Stimulated activated CD4-positive, alpha-beta T cell treated with anti-CD3 and anti-CD28 coated beads, Interleukin-12 subunit alpha, Interleukin-12 subunit beta, amount 100 ng/mL, for 4 hours (primary cell): Measurements from ENCODE around the gene FKBP15.

Experiments
- DNase-seq: peaks from one replicate; pipeline ENCODE4 v3.0.0-alpha.2; 2020

FKBP15 gene

DNA sequence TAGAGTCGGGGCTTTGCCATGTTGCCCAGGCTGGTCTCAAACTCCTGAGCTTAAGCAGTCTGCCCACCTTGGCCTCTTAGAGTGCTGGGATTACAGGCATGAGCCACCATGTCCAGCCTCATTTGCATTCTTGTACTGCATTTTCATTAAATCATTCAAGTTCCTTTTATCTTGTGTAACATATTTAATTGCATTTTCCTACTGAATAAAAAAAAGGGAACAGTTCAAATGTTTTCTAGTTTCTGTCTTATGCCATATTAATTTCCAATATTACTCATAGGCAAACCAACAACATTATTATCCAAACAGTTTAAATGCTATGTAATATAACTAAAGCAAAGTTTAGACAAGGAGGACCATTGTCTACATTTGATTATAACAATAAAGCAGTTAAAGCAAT is 6.4 kb upstream of the FKBP15 start:
- DNase-seq = no peak

DNA sequence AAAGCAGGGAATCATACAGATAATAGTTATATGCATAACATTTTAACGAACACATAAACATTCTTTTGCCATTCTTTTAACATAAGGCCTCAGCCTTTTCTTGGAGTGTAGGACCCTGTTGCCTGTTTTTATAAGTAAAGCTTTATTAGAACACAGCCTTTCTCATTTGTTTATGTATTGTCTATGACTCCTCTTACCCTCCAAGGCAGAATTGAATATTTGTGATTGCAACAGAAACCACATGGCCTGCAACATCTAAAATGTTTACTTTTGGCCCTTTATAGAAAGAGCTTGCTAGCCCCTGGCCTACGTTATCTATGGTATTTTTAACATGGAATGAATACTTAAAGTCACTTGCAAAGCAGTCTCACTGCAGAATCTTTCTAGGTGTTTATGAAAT is 2.9 kb upstream of the FKBP15 start:
- no peak for DNase-seq

DNA sequence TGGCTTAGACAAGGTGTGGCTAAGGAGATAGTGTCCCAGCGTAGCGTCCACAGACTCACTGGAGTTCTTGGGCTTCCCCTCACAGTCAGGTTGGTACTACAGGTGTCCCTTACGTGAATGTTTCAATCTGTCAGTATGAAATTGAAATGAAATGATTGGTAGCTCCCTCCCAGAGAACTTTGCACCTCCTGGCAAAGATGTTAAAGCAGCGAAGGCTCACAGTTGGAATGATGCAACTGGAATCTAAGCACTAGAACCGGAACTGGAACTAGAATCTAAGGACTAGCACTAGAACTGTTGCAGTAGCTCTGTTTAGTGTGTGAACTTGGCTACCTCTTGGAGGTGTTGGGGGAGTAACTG is 1.4 kb upstream of the FKBP15 start:
- no peak for DNase-seq

GRCh38 chr9:113221800-113222481 is 864 bp upstream of the FKBP15 start:
- DNase-seq = no peak

- no peak for DNase-seq
Measured at GRCh38 chr9:113220467-113221002, 542 bp downstream of the FKBP15 start.

- DNase-seq = no peak
Measured at GRCh38 chr9:113219969-113220368, 1.1 kb downstream of the FKBP15 start.

DNA sequence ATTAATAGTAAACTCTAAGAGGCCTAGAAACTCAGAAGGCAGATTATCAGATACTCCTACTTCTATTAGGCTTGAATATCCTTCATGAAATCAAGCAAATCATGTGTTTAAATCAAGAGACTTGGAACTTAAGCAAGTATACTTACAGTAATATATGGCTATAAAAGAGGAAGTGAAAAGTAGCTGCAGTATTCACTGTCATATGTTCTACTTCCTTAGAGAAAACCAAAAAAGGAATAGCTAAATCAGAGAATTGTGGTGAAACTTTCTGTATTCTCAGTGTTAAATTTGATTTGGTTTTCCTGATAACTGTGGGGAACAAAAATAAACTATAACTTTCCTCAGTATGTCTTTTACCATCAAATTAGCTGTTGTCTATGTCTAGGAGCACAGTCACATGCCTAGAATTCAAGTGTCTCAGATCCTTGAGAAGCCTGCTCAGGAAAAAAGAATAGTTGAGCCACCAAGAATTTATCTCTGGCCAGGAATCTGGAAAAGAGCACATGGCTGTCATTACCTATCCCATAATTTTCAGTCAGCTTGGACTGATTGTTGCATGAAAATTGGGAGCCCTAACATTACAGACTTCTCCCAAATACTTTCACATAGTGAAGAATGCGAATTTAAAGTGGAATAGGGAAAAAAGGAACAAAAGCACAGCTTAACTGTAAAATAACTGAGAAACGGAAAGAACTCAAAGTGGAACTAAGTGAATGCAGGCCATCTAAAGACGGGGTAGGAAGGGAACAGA is 1.7 kb downstream of the FKBP15 start:
- DNase-seq = no peak

DNA sequence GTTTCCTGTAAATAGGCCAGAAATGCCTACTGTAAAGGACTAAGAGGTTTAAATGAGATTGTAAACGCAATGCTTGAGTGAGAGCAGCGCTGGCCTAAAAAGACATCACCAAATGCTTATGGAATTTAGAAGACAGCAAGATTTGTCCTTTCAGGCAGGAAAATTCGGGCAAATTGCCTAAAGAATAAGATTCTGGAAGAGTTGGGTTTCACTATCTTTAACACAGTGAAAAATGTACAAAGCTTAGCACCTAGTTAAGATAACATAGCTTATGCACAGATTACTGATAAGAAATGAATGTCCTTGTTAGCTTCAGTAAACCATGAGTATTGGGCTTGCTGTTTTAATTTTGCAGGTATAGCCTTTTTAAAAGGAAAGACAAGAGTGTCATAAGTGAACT is 4.7 kb downstream of the FKBP15 start:
- no peak for DNase-seq

DNA sequence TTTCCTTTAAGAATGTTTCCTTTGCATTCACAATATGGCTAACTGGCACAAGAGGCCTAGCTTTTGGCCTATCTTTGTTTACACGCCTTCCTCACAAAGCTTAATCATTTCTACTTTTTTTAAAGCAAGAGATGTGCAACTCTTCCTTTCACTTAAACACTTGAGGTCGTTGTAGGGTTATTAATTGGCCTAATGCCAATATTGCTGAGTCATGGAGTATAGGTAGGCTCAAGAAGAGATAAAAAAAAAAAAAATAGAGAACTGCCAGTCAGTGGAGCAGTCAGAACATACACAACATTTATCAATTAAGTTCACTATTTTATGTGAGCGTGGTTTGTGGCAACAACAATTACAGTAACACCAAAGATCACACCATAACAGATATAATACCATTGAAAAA is 5.9 kb downstream of the FKBP15 start:
- no peak for DNase-seq

DNA sequence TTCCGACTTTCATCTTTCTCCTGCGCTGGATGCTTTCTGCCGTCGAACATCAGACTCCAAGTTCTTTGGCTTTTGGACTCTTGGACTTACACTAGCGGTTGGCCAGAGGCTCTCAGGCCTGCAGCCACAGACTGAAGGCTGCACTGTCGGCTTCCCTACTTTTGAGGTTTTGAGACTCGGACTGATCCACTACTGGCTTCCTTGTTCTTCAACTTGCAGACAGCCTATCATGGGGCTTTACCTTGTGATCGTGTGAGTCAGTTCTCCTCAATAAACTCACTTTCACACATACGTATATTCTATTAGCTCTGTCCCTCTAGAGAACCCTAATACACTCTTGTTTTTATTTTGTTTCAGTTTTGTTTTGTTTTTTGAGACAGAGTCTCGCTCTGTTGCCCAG is 10.3 kb downstream of the FKBP15 start:
- no peak for DNase-seq

GRCh38 chr9:113205861-113206260 is 15.2 kb downstream of the FKBP15 start:
- no peak for DNase-seq

DNA sequence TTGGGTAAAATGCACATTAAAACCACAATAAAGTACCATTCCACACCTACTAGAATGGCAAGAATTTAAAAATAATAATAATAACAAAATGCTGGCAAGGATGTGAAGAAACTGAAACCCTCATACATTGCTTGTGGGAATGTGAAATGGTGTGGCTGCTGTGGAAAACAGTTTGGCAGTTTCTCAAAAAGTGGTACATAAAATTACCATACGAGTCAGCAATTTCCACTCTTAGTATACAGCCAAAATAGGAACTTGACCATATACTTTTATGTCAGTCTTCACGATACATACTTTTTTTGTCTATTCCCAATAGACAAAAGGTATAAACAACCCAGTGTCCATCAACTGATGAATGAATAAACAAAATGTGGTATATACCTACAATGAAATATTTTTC is 15.6 kb downstream of the FKBP15 start:
- DNase-seq = no peak

- no peak for DNase-seq
Measured at GRCh38 chr9:113199683-113200329, 21.3 kb downstream of the FKBP15 start.

DNA sequence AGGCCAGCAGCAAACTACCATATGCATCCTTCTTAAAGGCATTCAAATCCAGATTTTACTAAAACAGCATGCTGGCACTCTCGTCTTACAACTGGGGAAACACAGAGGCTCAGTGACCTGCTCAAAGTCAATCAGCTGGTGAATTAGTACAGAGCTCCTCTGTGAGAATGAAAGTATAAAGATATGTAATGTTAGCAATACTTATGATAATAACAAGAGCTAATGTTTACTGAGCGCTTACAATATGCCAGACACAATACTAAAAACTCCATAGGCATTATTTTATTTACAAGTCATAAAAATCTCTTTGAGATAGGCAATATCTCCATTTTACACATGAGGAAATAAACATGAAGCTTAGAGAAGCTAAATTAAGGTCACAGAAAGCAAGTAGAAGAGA is 28.6 kb downstream of the FKBP15 start:
- no peak for DNase-seq

DNA sequence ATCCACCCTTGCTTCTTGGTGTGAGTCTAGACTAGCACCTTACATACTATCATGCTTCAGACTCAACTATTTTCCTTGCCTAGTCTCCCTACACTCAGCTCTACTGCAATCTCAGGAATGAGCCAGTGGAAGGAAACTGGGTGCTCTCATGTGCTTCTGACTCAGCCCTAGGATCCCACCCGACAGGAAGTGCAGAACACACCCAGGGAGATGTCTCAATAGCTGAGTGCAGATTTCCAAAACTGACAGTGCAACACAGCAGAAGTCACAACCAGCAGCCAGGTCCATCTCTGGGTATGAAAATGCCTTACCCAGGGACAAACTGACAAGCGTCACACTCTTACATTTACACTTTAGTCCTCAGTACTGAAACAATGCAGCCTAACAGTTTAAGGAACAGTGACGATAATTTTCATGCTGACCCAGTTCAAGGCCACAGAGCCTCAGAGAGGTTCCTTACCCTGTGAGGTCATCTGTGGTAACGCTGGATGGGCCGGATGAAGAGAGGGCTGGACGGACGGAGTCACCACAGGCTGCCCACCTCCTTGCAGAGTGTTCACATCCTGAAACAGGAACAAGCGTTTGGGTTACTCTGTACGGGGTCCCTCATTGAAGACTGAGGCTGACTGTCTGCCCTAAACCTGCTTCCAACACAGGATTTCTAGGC is 33.0 kb downstream of the FKBP15 start:
- DNase-seq = no peak

DNA sequence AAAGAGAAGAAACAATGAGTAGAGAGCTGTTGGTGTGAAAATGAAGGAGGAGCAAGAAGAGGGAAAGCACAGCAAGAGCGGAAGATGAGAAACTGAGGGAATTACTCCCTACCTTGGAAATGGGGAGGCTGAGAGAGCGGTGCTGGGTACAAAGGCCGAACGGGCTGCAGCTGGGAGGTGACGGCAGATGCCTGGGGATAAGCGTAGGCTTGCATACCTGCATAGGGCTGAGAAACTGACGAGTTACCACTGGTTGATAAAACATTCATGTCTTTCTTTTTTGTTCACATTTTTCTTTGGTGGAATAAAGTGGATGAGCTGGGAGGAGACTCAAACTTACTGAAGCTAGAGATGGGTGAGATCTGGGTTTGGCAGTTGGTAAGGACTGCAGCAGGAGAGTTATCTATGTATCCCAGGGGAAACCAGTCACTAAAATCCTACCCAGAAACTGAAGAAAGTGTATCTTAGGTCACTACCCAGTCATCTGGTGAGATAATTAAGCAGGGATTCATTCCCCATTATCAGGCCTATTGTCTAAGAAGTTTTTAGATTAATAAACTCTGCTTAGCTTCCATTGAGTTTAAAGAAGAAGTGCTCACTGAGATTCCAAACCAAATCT is 34.8 kb downstream of the FKBP15 start:
- DNase-seq = no peak

DNA sequence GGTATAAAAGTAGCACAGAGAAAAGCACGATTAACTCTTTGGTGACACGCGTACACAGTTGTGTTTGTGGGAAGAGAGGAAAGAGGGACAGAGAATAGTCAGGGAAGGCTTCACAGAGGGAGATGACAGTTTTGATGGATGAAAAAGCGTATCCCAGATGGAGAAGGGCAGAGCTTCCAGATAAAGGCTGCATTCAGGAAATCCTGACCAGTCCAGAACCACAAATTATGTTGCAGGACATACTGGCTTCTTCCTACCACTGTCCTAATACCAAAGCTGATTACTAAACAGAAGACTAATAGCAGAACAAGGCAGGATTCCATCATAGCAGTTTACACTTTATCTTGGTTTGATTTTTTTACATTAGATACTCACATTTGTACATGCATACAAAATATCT is 35.8 kb downstream of the FKBP15 start:
- DNase-seq = no peak

GRCh38 chr9:113184539-113184938 is 36.5 kb downstream of the FKBP15 start:
- no peak for DNase-seq

GRCh38 chr9:113183956-113184488 is 37.1 kb downstream of the FKBP15 start:
- DNase-seq = no peak

- DNase-seq = no peak
Measured at GRCh38 chr9:113181165-113181564, 39.9 kb downstream of the FKBP15 start.

DNA sequence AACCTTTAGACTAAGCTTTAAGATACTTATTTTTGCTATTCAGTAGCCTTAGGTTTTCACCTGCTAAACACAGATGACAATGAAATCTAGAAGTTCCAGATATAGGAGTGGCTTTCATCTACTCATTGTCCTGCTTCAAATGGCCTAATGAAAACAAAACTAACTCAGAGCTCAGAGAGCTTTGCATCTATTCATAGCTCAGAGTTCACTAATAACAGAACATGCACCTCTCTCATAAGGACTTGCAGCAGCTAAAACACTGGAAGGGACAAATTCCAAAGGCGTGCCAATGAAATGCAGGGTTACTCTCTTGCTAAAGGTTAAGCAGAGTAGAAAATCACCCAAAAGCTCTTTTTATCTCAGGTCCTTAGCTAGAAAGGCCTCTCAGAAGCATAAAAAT is 41.2 kb downstream of the FKBP15 start:
- DNase-seq = no peak

- no peak for DNase-seq
Measured at GRCh38 chr9:113178087-113178486, 43.0 kb downstream of the FKBP15 start.

DNA sequence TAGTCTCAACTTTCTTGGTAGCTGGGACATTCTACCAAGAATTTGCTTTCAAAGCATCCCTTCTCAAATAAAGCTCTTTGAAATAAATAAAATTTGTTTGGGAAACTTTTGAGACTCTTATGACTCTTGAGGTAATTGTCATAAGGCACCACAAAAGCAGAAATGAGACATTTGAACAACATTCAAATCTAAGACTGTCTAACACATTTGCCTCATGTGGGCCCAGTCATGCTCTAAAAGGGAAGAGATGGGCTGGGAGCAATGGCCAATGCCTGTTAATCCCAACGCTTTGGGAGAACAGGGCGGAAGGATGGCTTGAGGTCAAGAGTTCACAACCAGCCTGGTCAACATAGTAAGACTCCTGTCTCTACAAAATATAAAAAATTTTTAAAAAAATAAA is 43.8 kb downstream of the FKBP15 start:
- no peak for DNase-seq
